HEK293 (cell line): ENCODE data around the gene ZNF71.

Experiments
- AEBP2 ChIP-seq: fragments of 450-650 bp; formaldehyde crosslinking; IDR thresholded peaks from 2 replicates; pipeline ENCODE4 v1.5.1; 2016; ENCODE audit warnings: missing biosample characterization, missing genetic modification characterization, borderline replicate concordance
- ZNF274 ChIP-seq, 2 experiments: fragments of 200-500 bp in 1 of 2; fragments of 450-650 bp in 1 of 2; sonication (Bioruptor generic) in 1 of 2; formaldehyde crosslinking in 1 of 2; IDR thresholded peaks; 2 replicates each; pipeline versions ENCODE4 v1.5.1 to v1.6.1; 2014 to 2016; ENCODE audit warnings: borderline replicate concordance in 1 of 2, inconsistent platforms in 1 of 2, low read length in 1 of 2, missing biosample characterization in 1 of 2, missing genetic modification characterization in 1 of 2
- ZNF423 ChIP-seq: fragments of 450-650 bp; formaldehyde crosslinking; IDR thresholded peaks from 2 replicates; pipeline ENCODE4 v1.5.1; 2016; ENCODE audit warnings: missing biosample characterization, missing genetic modification characterization
- TF ChIP-seq, protein P1 (sequence below): fragments of 450-650 bp; formaldehyde crosslinking; IDR thresholded peaks from 2 replicates; pipeline ENCODE4 v1.5.1; 2016; ENCODE audit warnings: missing biosample characterization, missing genetic modification characterization

- TF ChIP-seq, protein P1, sequence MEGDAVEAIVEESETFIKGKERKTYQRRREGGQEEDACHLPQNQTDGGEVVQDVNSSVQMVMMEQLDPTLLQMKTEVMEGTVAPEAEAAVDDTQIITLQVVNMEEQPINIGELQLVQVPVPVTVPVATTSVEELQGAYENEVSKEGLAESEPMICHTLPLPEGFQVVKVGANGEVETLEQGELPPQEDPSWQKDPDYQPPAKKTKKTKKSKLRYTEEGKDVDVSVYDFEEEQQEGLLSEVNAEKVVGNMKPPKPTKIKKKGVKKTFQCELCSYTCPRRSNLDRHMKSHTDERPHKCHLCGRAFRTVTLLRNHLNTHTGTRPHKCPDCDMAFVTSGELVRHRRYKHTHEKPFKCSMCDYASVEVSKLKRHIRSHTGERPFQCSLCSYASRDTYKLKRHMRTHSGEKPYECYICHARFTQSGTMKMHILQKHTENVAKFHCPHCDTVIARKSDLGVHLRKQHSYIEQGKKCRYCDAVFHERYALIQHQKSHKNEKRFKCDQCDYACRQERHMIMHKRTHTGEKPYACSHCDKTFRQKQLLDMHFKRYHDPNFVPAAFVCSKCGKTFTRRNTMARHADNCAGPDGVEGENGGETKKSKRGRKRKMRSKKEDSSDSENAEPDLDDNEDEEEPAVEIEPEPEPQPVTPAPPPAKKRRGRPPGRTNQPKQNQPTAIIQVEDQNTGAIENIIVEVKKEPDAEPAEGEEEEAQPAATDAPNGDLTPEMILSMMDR (tag by site-specific recombination) = no peak
- TF ChIP-seq ZNF423 (tag by site-specific recombination) (no peak), ZNF274 (IDR thresholded peaks at IDR 0.05; ENCODE audit: low read length) (no peak), ZNF274 (tag by site-specific recombination; IDR thresholded peaks at IDR 0.05; ENCODE audit: borderline replicate concordance) (no peak), AEBP2 (no peak)
Measured at GRCh38 chr19:56671613-56671994, 76.5 kb downstream of the ZNF71 start, which contains the start of gene ZNF835.
